K562 (cell line): ENCODE results near the gene CLCN4. TPM values are rescaled to one million over a fixed set of nuclear protein-coding genes. Genes with fewer than 3 reads are reported as not detected.
A peak's percentile ranks its signal among the peaks of the same experiment; 100 is the strongest.

ENCODE experiments used
- GABPB1 ChIP-seq: sonication (generic); formaldehyde crosslinking; IDR thresholded peaks from 2 replicates; pipeline ENCODE4 v1.8.0; 2022; ENCODE audit warnings: mild to moderate bottlenecking, missing genetic modification reagents
- KDM1A ChIP-seq, 2 experiments: fragments of 450-650 bp; IDR thresholded peaks; 2 replicates each; pipeline ENCODE4 v1.6.1; 2016; ENCODE audit warnings: mild to moderate bottlenecking in 2 of 2
- RCOR1 ChIP-seq, 2 experiments: IDR thresholded peaks; 2 replicates each; pipeline ENCODE4 v1.6.1; 2012; ENCODE audit warnings: low read depth in 2 of 2, low read length in 2 of 2, borderline replicate concordance in 1 of 2, improper control_type of control experiment in 1 of 2
- SIRT6 ChIP-seq: IDR thresholded peaks from one replicate; pipeline ENCODE4 v1.6.1; 2012; ENCODE audit warnings: low read depth, mild to moderate bottlenecking, control low read depth, inconsistent platforms, low read length, moderate library complexity
- SMAD3 ChIP-seq: fragments of 450-650 bp; formaldehyde crosslinking; conservative IDR thresholded peaks from 2 replicates; pipeline ENCODE4 v1.4.0; 2020; ENCODE audit warnings: mild to moderate bottlenecking
- STAT5A ChIP-seq: IDR thresholded peaks from 2 replicates; pipeline ENCODE4 v1.6.1; 2012; ENCODE audit warnings: low read length, inconsistent platforms, borderline replicate concordance
- TAL1 ChIP-seq: fragments of 450-650 bp; IDR thresholded peaks from 2 replicates; pipeline ENCODE4 v1.6.1; 2016; ENCODE audit warnings: mild to moderate bottlenecking
- TEAD1 ChIP-seq, 2 experiments: fragments of 450-650 bp in 1 of 2; sonication (generic) in 1 of 2; formaldehyde crosslinking; IDR thresholded peaks; 2 replicates each; pipeline versions ENCODE4 v1.4.0 to v1.8.0; 2020 to 2022; ENCODE audit warnings: mild to moderate bottlenecking in 2 of 2, missing genetic modification reagents in 1 of 2
- ZNF134 ChIP-seq: fragments of 250-450 bp; sonication (Bioruptor Pico); conservative IDR thresholded peaks from 2 replicates; pipeline ENCODE4 v1.4.0; 2020
- ZNF140 ChIP-seq: fragments of 250-450 bp; sonication (Bioruptor Pico); IDR thresholded peaks from 2 replicates; pipeline ENCODE4 v1.8.0; 2021; ENCODE audit warnings: moderate library complexity, mild to moderate bottlenecking, inconsistent platforms
- ZNF253 ChIP-seq: fragments of 250-450 bp; sonication (Bioruptor Pico); conservative IDR thresholded peaks from 2 replicates; pipeline ENCODE4 v1.6.1; 2021; ENCODE audit warnings: mild to moderate bottlenecking
- polyA plus RNA-seq, 8 experiments: library from polyadenylated mRNA; depleted of rRNA in 4 of 8; stranded (reverse) in 5 of 8; unstranded in 3 of 8; fragments of >200 nt; fragmentation: Nextera tagmentation in 2 of 8; fragmentation: Illumina TruSeq in 1 of 8; extraction: Ambion mirVana in 2 of 8; extraction: Trizol in 1 of 8; gene quantifications; 2 replicates each; pipeline versions ENCODE4 v1.2.1 to v1.2.3, GENCODE V29; 2011 to 2014; ENCODE audit warnings: inconsistent platforms in 1 of 8, missing spikeins in 1 of 8
- total RNA-seq, 7 experiments: library from RNA; depleted of rRNA in 6 of 7; stranded (reverse); fragments of >200 nt in 6 of 7; fragmentation: Illumina TruSeq in 2 of 7; extraction: Trizol in 2 of 7; gene quantifications; 2 replicates each; pipeline versions ENCODE4 v1.2.1 to v1.2.3, GENCODE V29; 2011 to 2021; ENCODE audit warnings: low replicate concordance in 1 of 7
- TF ChIP-seq, protein P1 (sequence below), 2 experiments: IDR thresholded peaks in 1 of 2; conservative IDR thresholded peaks in 1 of 2; 2 replicates each; pipeline ENCODE4 v1.6.1; 2016; ENCODE audit warnings: low read depth in 2 of 2, mild to moderate bottlenecking in 1 of 2, missing compliant biosample characterization in 1 of 2, missing genetic modification characterization in 1 of 2, moderate library complexity in 1 of 2
- TF ChIP-seq, protein P2 (sequence below): sonication (generic); formaldehyde crosslinking; IDR thresholded peaks from 2 replicates; pipeline ENCODE4 v1.8.0; 2023; ENCODE audit warnings: mild to moderate bottlenecking, missing genetic modification reagents
- TF ChIP-seq, protein P3 (sequence below): fragments of 450-650 bp; formaldehyde crosslinking; IDR thresholded peaks from 2 replicates; pipeline ENCODE4 v1.4.0; 2022; ENCODE audit warnings: mild to moderate bottlenecking, moderate library complexity
- TF ChIP-seq, protein P4 (sequence below), 3 experiments: IDR thresholded peaks in 2 of 3; conservative IDR thresholded peaks in 1 of 3; 2 replicates each; pipeline ENCODE4 v1.5.1; 2011 to 2012; ENCODE audit warnings: low read length in 3 of 3, mild to moderate bottlenecking in 3 of 3, control low read depth in 2 of 3, improper control_type of control experiment in 1 of 3, inconsistent platforms in 1 of 3, low read depth in 1 of 3, mixed read lengths in 1 of 3, moderate library complexity in 1 of 3; ENCODE audit not compliant: insufficient read depth in 2 of 3
- TF ChIP-seq, protein P5 (sequence below): fragments of 250-450 bp; sonication (Bioruptor Pico); IDR thresholded peaks from 2 replicates; pipeline ENCODE4 v1.5.1; 2021; ENCODE audit warnings: mild to moderate bottlenecking

Gene CLCN4
- total and polyA plus RNA-seq, 9 of the 15 experiments (the other 6 are each of a cell fraction or from before 2014, with no cell fraction given), result 0.03 to 0.24 (median 0.10) TPM; not detected in 1

DNA sequence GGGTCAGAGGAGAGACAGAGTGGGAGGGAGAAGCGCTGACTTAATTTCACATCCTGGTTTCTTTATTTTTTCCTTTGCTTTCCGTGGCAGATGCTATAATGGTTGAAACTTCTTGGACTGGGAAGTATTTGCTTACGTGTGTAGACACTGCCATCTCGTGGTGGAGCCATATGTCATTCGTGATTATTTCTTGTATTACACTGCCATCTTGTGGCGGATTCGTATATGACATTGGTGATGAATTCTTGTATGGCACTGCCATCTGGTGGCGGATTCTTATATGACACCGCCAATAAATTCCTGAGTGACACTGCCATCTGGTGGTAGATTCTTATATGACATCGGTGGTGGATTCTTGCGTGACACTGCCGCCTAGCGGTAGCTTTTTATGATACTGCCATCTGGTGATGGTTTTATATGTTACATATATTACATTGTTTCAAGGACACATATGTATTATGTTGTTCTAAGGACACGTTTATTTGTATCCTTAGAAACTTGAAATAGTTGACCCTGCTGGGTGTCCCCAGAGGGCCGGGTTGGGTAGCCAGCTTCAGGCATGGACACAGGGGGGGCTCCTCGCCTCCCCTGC lies 37.3 kb upstream of the CLCN4 start (continued):
- TF ChIP-seq, protein P1, sequence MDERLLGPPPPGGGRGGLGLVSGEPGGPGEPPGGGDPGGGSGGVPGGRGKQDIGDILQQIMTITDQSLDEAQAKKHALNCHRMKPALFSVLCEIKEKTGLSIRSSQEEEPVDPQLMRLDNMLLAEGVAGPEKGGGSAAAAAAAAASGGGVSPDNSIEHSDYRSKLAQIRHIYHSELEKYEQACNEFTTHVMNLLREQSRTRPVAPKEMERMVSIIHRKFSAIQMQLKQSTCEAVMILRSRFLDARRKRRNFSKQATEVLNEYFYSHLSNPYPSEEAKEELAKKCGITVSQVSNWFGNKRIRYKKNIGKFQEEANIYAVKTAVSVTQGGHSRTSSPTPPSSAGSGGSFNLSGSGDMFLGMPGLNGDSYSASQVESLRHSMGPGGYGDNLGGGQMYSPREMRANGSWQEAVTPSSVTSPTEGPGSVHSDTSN (CRISPR knock-in tag; IDR thresholded peaks at IDR 0.05; ENCODE audit: low read depth), result no peak
- TF ChIP-seq, protein P1 (tag; conservative IDR thresholded peaks at IDR 0.05; ENCODE audit: low read depth), result no peak
- TF ChIP-seq, protein P2, sequence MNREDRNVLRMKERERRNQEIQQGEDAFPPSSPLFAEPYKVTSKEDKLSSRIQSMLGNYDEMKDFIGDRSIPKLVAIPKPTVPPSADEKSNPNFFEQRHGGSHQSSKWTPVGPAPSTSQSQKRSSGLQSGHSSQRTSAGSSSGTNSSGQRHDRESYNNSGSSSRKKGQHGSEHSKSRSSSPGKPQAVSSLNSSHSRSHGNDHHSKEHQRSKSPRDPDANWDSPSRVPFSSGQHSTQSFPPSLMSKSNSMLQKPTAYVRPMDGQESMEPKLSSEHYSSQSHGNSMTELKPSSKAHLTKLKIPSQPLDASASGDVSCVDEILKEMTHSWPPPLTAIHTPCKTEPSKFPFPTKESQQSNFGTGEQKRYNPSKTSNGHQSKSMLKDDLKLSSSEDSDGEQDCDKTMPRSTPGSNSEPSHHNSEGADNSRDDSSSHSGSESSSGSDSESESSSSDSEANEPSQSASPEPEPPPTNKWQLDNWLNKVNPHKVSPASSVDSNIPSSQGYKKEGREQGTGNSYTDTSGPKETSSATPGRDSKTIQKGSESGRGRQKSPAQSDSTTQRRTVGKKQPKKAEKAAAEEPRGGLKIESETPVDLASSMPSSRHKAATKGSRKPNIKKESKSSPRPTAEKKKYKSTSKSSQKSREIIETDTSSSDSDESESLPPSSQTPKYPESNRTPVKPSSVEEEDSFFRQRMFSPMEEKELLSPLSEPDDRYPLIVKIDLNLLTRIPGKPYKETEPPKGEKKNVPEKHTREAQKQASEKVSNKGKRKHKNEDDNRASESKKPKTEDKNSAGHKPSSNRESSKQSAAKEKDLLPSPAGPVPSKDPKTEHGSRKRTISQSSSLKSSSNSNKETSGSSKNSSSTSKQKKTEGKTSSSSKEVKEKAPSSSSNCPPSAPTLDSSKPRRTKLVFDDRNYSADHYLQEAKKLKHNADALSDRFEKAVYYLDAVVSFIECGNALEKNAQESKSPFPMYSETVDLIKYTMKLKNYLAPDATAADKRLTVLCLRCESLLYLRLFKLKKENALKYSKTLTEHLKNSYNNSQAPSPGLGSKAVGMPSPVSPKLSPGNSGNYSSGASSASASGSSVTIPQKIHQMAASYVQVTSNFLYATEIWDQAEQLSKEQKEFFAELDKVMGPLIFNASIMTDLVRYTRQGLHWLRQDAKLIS, result no peak
- peak; percentile 77 for TF ChIP-seq GABPB1 (CRISPR knock-in tag)
- TF ChIP-seq RCOR1 (IDR thresholded peaks at IDR 0.05; ENCODE audit: borderline replicate concordance in 1 of 2, low read depth in 2 of 2, low read length in 2 of 2), result peak in 1 of 2 experiments; percentile 57; a peak in 1 of 4 replicates
- TF ChIP-seq, protein P3, sequence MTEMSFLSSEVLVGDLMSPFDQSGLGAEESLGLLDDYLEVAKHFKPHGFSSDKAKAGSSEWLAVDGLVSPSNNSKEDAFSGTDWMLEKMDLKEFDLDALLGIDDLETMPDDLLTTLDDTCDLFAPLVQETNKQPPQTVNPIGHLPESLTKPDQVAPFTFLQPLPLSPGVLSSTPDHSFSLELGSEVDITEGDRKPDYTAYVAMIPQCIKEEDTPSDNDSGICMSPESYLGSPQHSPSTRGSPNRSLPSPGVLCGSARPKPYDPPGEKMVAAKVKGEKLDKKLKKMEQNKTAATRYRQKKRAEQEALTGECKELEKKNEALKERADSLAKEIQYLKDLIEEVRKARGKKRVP (CRISPR knock-in tag), result no peak
- no peak for TF ChIP-seq ZNF140 (CRISPR knock-in tag)
- peak; percentile 81 to 98 for TF ChIP-seq TEAD1 (CRISPR knock-in tag; IDR thresholded peaks at IDR 0.05)
- TF ChIP-seq KDM1A (IDR thresholded peaks at IDR 0.05), result no peak
- no peak for TF ChIP-seq ZNF134
- no peak for TF ChIP-seq TAL1
- peak; percentile 52; the same call in 1 of the 2 replicates for TF ChIP-seq STAT5A
- TF ChIP-seq, protein P4, sequence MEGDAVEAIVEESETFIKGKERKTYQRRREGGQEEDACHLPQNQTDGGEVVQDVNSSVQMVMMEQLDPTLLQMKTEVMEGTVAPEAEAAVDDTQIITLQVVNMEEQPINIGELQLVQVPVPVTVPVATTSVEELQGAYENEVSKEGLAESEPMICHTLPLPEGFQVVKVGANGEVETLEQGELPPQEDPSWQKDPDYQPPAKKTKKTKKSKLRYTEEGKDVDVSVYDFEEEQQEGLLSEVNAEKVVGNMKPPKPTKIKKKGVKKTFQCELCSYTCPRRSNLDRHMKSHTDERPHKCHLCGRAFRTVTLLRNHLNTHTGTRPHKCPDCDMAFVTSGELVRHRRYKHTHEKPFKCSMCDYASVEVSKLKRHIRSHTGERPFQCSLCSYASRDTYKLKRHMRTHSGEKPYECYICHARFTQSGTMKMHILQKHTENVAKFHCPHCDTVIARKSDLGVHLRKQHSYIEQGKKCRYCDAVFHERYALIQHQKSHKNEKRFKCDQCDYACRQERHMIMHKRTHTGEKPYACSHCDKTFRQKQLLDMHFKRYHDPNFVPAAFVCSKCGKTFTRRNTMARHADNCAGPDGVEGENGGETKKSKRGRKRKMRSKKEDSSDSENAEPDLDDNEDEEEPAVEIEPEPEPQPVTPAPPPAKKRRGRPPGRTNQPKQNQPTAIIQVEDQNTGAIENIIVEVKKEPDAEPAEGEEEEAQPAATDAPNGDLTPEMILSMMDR (IDR thresholded peaks at IDR 0.05 in 2 of 3, conservative IDR thresholded peaks at IDR 0.05 in 1 of 3; ENCODE audit: insufficient read depth in 2 of 3, low read depth in 1 of 3, low read length in 3 of 3), result peak; percentile 99 to 100 (median 100)
- TF ChIP-seq, protein P5, sequence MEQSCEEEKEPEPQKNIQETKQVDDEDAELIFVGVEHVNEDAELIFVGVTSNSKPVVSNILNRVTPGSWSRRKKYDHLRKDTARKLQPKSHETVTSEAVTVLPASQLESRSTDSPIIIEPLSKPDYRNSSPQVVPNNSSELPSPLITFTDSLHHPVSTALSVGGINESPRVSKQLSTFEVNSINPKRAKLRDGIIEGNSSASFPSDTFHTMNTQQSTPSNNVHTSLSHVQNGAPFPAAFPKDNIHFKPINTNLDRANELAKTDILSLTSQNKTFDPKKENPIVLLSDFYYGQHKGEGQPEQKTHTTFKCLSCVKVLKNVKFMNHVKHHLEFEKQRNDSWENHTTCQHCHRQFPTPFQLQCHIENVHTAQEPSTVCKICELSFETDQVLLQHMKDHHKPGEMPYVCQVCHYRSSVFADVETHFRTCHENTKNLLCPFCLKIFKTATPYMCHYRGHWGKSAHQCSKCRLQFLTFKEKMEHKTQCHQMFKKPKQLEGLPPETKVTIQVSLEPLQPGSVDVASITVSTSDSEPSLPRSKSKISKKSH (CRISPR knock-in tag), result no peak
- no peak for TF ChIP-seq ZNF253 (CRISPR knock-in tag)
- no peak for TF ChIP-seq SMAD3
- no peak for TF ChIP-seq SIRT6
